ENCODE measurements around the gene TMEM171. TPM values are rescaled to one million over a fixed set of nuclear protein-coding genes. Genes with fewer than 3 reads are reported as not detected.

Gene TMEM171
- total RNA-seq, 1 experiment from 2014 or later = 1.7 TPM

DNA sequence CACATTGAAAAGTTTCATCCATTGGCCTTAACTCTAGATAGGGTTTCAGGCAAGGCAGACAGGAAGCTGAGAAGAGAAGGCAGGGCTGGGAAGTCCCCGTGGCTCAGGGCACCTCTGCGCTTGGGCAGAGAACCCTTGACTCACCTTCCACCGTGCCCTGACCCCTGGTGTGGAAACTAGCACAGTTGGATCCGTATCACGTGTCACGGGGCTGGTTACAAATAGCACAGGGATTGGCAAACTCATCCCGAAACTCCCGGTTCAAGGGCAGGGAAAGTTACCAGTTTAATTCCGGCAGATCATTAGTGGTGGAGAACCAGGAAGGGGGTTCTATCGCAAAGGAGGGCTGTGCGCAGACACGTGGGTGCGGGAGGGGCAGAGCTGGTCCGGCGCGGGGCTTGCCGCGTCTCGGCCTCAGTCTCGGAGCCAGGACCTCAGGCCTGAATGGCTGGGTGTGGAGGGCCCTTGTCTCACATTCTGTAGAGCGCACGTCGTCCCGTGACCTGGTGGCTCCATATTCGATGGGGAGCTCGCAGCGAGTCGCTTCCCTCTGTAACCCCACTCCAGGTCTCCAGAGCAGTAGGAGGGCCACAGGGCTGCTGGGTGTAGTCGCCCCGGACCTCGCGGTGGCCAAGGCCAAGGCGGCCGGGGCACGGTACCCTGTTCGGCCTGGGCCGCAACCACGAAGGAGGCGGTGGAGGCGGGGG, 771 bp upstream of the TMEM171 start (continued):
- TF ChIP-seq, protein P1, sequence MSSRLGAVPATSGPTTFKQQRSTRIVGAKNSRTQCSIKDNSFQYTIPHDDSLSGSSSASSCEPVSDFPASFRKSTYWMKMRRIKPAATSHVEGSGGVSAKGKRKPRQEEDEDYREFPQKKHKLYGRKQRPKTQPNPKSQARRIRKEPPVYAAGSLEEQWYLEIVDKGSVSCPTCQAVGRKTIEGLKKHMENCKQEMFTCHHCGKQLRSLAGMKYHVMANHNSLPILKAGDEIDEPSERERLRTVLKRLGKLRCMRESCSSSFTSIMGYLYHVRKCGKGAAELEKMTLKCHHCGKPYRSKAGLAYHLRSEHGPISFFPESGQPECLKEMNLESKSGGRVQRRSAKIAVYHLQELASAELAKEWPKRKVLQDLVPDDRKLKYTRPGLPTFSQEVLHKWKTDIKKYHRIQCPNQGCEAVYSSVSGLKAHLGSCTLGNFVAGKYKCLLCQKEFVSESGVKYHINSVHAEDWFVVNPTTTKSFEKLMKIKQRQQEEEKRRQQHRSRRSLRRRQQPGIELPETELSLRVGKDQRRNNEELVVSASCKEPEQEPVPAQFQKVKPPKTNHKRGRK (CRISPR knock-in tag; IDR thresholded peaks at IDR 0.05; ENCODE audit: borderline replicate concordance) = no peak
- TF ChIP-seq HMGA2 (CRISPR knock-in tag; IDR thresholded peaks at IDR 0.05) = no peak
- peak; percentile 27; the same call in 1 of the 2 replicates for TF ChIP-seq ETV6 (CRISPR knock-in tag; IDR thresholded peaks at IDR 0.05)
- TF ChIP-seq, protein P2, sequence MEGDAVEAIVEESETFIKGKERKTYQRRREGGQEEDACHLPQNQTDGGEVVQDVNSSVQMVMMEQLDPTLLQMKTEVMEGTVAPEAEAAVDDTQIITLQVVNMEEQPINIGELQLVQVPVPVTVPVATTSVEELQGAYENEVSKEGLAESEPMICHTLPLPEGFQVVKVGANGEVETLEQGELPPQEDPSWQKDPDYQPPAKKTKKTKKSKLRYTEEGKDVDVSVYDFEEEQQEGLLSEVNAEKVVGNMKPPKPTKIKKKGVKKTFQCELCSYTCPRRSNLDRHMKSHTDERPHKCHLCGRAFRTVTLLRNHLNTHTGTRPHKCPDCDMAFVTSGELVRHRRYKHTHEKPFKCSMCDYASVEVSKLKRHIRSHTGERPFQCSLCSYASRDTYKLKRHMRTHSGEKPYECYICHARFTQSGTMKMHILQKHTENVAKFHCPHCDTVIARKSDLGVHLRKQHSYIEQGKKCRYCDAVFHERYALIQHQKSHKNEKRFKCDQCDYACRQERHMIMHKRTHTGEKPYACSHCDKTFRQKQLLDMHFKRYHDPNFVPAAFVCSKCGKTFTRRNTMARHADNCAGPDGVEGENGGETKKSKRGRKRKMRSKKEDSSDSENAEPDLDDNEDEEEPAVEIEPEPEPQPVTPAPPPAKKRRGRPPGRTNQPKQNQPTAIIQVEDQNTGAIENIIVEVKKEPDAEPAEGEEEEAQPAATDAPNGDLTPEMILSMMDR (IDR thresholded peaks at IDR 0.05) = no peak

DNA sequence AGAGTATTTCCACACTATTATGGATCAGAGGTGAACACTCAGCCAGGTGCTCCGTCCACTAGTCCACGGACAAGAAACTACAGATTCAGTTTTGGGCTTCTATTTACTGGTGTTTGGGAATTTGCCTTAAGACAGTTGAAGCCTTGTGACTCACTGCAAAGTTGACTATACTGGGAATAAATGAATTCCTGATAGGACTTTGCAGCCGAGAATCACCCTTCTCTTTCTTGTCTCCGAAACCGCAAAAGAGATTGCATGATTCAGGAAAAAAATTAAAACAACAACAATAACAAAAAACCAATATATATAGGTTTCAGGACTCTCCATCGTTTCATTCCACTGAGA, 716 bp downstream of the TMEM171 start:
- peaks cover 5% of the 10 kb centered on the region for H3K9me3 Mint-ChIP-seq
- H3K36me3 Mint-ChIP-seq = no peaks in the 10 kb centered on the region
- no peak overlapping the region for H3K27ac Mint-ChIP-seq
- peaks cover 33% of the 10 kb centered on the region for H3K4me1 Mint-ChIP-seq
- POLR2A ChIA-PET = no interaction called here
- TF ChIP-seq ZNF671 (CRISPR knock-in tag; IDR thresholded peaks at IDR 0.05) (no peak), ZNF121 (CRISPR knock-in tag; IDR thresholded peaks at IDR 0.05) (no peak), NR3C1 (CRISPR knock-in tag; conservative IDR thresholded peaks at IDR 0.05; ENCODE audit: low read depth) (no peak), ATF1 (CRISPR knock-in tag; IDR thresholded peaks at IDR 0.05) (no peak)
- TF ChIP-seq, protein P3, sequence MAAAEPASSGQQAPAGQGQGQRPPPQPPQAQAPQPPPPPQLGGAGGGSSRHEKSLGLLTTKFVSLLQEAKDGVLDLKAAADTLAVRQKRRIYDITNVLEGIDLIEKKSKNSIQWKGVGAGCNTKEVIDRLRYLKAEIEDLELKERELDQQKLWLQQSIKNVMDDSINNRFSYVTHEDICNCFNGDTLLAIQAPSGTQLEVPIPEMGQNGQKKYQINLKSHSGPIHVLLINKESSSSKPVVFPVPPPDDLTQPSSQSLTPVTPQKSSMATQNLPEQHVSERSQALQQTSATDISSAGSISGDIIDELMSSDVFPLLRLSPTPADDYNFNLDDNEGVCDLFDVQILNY (CRISPR knock-in tag; IDR thresholded peaks at IDR 0.05) = no peak
- no peak for DNase-seq (ENCODE audit: low spot score)
- peaks cover 68% of the 10 kb centered on the region for H3K27me3 Mint-ChIP-seq (ENCODE audit: low read depth)
- ATAC-seq = no peak
- peak overlapping the region; percentile 79 for H3K4me3 Mint-ChIP-seq
- CTCF ChIA-PET = interaction anchor here (1.0 to 3.2 kb wide), 6 partner anchors 15 to 165 kb away, joined by 5 to 18 read pairs (median 8); partner anchors contain the start of gene FCHO2

DNA sequence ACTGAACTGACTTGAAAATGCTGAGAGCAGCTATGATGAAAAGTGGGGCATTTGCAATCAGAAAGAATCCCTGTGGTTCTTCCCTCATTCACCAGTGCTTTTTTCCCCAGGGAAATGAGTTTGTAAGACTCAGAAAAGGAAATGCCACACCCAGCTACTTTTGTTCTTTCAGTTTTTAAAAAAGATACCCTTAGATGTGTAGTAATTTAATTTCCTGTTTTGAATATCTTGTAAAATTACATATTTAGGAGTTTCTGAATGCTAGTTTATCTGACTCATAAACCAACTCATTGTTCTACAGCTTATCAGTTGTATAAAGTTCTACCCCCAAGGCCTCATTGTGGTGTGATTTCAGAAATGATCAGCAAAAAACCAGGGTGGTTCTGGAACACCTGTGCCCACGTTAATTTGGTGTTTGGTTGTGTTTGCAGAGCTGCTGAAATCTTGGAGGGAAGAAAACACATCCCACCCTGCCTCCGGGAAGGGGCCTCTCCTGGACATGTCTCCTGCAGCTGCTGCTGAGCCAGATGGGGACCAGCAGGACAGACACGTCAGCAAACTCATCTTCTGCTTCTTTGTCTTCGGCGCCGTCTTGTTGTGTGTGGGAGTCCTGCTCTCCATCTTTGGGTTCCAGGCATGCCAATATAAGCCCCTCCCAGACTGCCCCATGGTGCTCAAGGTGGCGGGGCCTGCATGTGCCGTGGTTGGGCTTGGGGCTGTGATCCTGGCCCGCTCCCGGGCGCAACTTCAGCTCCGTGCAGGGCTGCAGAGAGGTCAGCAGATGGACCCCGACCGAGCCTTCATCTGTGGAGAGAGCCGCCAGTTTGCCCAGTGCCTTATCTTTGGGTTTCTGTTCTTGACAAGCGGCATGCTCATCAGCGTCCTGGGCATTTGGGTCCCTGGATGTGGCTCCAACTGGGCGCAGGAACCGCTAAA, 2.8 kb downstream of the TMEM171 start:
- CTCF ChIA-PET = interaction anchor here (0.7 to 1.4 kb wide), 2 partner anchors 12 to 79 kb away, joined by 3 to 5 read pairs; no protein-coding TSS in a partner anchor
- peak; percentile 34 for ATAC-seq
- peaks cover 53% of the 10 kb centered on the region for H3K27me3 Mint-ChIP-seq (ENCODE audit: low read depth)
- no peaks in the 10 kb centered on the region for H3K9me3 Mint-ChIP-seq
- no peaks in the 10 kb centered on the region for H3K36me3 Mint-ChIP-seq
- POLR2A ChIA-PET = interaction anchor here (0.5 kb wide), 1 partner anchor 17 kb away, joined by 3 read pairs; no protein-coding TSS in a partner anchor
- DNase-seq (ENCODE audit: low spot score) = peak; percentile 49
- no peak overlapping the region for H3K4me3 Mint-ChIP-seq
- H3K4me1 Mint-ChIP-seq = peaks cover 38% of the 10 kb centered on the region
- no peak overlapping the region for H3K27ac Mint-ChIP-seq
- TF ChIP-seq, protein P3 (CRISPR knock-in tag; IDR thresholded peaks at IDR 0.05) = no peak
- TF ChIP-seq ZNF396 (CRISPR knock-in tag; IDR thresholded peaks at IDR 0.05; ENCODE audit: borderline replicate concordance) (no peak), GABPB1 (CRISPR knock-in tag; IDR thresholded peaks at IDR 0.05) (no peak), ZNF671 (CRISPR knock-in tag; IDR thresholded peaks at IDR 0.05) (no peak), ZNF263 (CRISPR knock-in tag; IDR thresholded peaks at IDR 0.05; ENCODE audit: low read depth) (no peak), FOXP1 (CRISPR knock-in tag; IDR thresholded peaks at IDR 0.05; ENCODE audit: borderline replicate concordance) (no peak), JAZF1 (CRISPR knock-in tag; IDR thresholded peaks at IDR 0.05) (no peak), GRHL2 (CRISPR knock-in tag; IDR thresholded peaks at IDR 0.05; ENCODE audit: insufficient replicate concordance, severe bottlenecking) (no peak), OVOL2 (CRISPR knock-in tag; IDR thresholded peaks at IDR 0.05; ENCODE audit: borderline replicate concordance) (no peak)
- TF ChIP-seq, protein P4, sequence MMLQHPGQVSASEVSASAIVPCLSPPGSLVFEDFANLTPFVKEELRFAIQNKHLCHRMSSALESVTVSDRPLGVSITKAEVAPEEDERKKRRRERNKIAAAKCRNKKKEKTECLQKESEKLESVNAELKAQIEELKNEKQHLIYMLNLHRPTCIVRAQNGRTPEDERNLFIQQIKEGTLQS (CRISPR knock-in tag; conservative IDR thresholded peaks at IDR 0.05) = no peak
- TF ChIP-seq, protein P5, sequence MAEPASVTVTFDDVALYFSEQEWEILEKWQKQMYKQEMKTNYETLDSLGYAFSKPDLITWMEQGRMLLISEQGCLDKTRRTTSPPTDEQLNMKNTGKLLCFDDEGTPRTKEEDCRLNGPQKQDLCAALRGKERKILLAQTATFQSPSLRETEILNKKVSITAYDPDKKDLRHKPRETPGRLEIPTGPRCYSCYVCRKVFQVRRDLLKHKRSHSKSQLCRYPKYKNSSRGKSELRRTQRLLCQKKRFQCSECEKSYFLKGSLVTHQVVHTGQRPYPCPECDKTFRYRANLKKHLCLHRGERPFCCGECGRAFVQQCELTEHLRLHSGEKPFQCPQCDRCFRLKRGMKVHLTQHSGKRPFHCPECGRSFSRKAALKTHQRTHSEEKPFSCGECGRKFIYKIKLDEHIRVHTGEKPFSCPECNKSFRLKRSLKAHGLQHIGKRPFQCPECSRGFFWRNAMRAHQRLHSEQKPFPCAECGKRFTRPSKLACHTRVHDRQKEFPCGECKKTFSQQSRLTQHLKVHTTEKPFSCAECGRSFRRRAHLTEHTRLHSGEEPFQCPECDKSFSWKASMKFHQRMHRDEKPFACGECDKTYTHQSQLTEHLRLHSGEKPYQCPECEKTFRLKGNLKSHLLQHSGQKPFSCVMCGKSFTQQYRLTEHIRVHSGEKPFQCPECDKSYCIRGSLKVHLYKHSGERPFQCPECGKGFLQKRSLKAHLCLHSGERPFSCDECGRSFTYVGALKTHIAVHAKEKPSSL (CRISPR knock-in tag; conservative IDR thresholded peaks at IDR 0.05) = no peak
- TF ChIP-seq, protein P6, sequence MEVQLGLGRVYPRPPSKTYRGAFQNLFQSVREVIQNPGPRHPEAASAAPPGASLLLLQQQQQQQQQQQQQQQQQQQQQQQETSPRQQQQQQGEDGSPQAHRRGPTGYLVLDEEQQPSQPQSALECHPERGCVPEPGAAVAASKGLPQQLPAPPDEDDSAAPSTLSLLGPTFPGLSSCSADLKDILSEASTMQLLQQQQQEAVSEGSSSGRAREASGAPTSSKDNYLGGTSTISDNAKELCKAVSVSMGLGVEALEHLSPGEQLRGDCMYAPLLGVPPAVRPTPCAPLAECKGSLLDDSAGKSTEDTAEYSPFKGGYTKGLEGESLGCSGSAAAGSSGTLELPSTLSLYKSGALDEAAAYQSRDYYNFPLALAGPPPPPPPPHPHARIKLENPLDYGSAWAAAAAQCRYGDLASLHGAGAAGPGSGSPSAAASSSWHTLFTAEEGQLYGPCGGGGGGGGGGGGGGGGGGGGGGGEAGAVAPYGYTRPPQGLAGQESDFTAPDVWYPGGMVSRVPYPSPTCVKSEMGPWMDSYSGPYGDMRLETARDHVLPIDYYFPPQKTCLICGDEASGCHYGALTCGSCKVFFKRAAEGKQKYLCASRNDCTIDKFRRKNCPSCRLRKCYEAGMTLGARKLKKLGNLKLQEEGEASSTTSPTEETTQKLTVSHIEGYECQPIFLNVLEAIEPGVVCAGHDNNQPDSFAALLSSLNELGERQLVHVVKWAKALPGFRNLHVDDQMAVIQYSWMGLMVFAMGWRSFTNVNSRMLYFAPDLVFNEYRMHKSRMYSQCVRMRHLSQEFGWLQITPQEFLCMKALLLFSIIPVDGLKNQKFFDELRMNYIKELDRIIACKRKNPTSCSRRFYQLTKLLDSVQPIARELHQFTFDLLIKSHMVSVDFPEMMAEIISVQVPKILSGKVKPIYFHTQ (CRISPR knock-in tag; IDR thresholded peaks at IDR 0.05) = no peak

Data from WTC11 (cell line).